Endothelial cell of umbilical vein (primary cell): ENCODE data around the gene CKB. TPM values are rescaled to one million over a fixed set of nuclear protein-coding genes. Genes with fewer than 3 reads are reported as not detected.

ENCODE experiments used
- BruUV-seq: library from RNA; stranded (reverse); fragments of 400-500 nt; replicated peaks from 2 replicates; lab custom pipeline; 2021; lab: Mats Ljungman, UMichigan
- CTCF ChIA-PET: fragments of 300-600, 350-600 bp; sonication (Branson Sonifier 250); formaldehyde crosslinking; loops from one replicate; lab custom pipeline; 2021; ENCODE audit warnings: antibody characterized with exemption, inconsistent platforms; lab: Charles Lee
- POLR2A ChIA-PET: fragments of 300-600, 350-600 bp; sonication (Branson Sonifier 250); formaldehyde crosslinking; loops from one replicate; lab custom pipeline; 2021; ENCODE audit warnings: antibody characterized with exemption, inconsistent platforms; lab: Charles Lee
- DNase-seq: peaks from one replicate; pipeline ENCODE4 v3.0.0-alpha.2; 2011; ENCODE audit warnings: low read depth, low spot score
- FAIRE-seq: peaks from 2 replicates; lab custom pipeline; 2011; peaks lifted over from hg19 to GRCh38; lab: Jason Lieb, UNC
- H2AFZ ChIP-seq: 2 replicates; pipeline ENCODE4 v1.6.0; 2012; ENCODE audit warnings: low read depth, low read length, control low read depth, inconsistent platforms
- H3K27ac ChIP-seq: 2 replicates; pipeline ENCODE4 v1.5.1; 2011; ENCODE audit warnings: low read depth, mild to moderate bottlenecking, control low read depth, low read length, moderate library complexity; ENCODE audit not compliant: insufficient read depth
- H3K27me3 ChIP-seq, 2 experiments: 2 replicates each; pipeline versions ENCODE4 v1.6.0 to v1.6.1; 2011; ENCODE audit warnings: low read length in 2 of 2, mixed read lengths in 1 of 2; ENCODE audit not compliant: control insufficient read depth in 2 of 2, insufficient read depth in 2 of 2
- H3K36me3 ChIP-seq, 2 experiments: 2 replicates in 1 of 2; 3 replicates in 1 of 2; pipeline ENCODE4 v1.5.1; 2011; ENCODE audit warnings: low read length in 2 of 2, mild to moderate bottlenecking in 1 of 2, moderate library complexity in 1 of 2; ENCODE audit not compliant: control insufficient read depth in 2 of 2, insufficient read depth in 2 of 2; ENCODE audit errors: extremely low read depth in 1 of 2
- H3K4me1 ChIP-seq: 3 replicates; pipeline ENCODE4 v1.5.1; 2011; ENCODE audit warnings: mild to moderate bottlenecking, low read length; ENCODE audit not compliant: control insufficient read depth, insufficient read depth; ENCODE audit errors: extremely low read depth
- H3K4me2 ChIP-seq: 2 replicates; pipeline ENCODE4 v1.6.1; 2011; ENCODE audit warnings: low read length, control low read depth, mixed read lengths; ENCODE audit not compliant: insufficient read depth
- H3K4me3 ChIP-seq, 3 experiments: fragments of 200-600 bp in 1 of 3; sonication (generic), shearing (Covaris generic) in 1 of 3; replicated peaks in 1 of 3; 2 replicates each; pipeline ENCODE4 v1.5.1; 2011 to 2016; ENCODE audit warnings: control low read depth in 3 of 3, low read length in 3 of 3, mild to moderate bottlenecking in 2 of 3, inconsistent platforms in 1 of 3, low read depth in 1 of 3, moderate library complexity in 1 of 3; ENCODE audit not compliant: insufficient read depth in 1 of 3
- H3K79me2 ChIP-seq: 2 replicates; pipeline ENCODE4 v1.6.0; 2012; ENCODE audit warnings: low read length, inconsistent platforms; ENCODE audit not compliant: control insufficient read depth, insufficient read depth
- H3K9ac ChIP-seq: replicated peaks from 2 replicates; pipeline ENCODE3; 2011; ENCODE audit warnings: low read length, control low read depth; ENCODE audit not compliant: insufficient read depth; ENCODE audit errors: extremely low read depth
- H3K9me1 ChIP-seq: replicated peaks from 3 replicates; pipeline ENCODE4 v1.6.0; 2011; ENCODE audit warnings: mild to moderate bottlenecking, low read length; ENCODE audit not compliant: control insufficient read depth, insufficient read depth; ENCODE audit errors: extremely low read depth
- H3K9me3 ChIP-seq: replicated peaks from 2 replicates; pipeline ENCODE4 v1.5.1; 2012; ENCODE audit warnings: low read length, inconsistent platforms; ENCODE audit not compliant: control insufficient read depth, insufficient read depth
- H4K20me1 ChIP-seq: replicated peaks from 2 replicates; pipeline ENCODE3; 2011; ENCODE audit warnings: mild to moderate bottlenecking, low read length; ENCODE audit not compliant: control insufficient read depth, insufficient read depth; ENCODE audit errors: extremely low read depth
- EZH2 ChIP-seq: IDR thresholded peaks from 2 replicates; pipeline ENCODE4 v1.6.1; 2012; ENCODE audit warnings: borderline replicate concordance, low read depth, mild to moderate bottlenecking, moderate library complexity, low read length, inconsistent platforms; ENCODE audit not compliant: severe bottlenecking
- FOS ChIP-seq: IDR thresholded peaks from 2 replicates; pipeline ENCODE4 v1.6.1; 2011; ENCODE audit warnings: mild to moderate bottlenecking, low read length, moderate library complexity, borderline replicate concordance; ENCODE audit not compliant: insufficient read depth
- GATA2 ChIP-seq: IDR thresholded peaks from 2 replicates; pipeline ENCODE4 v1.7.0; 2011; ENCODE audit warnings: low read depth, mild to moderate bottlenecking, moderate library complexity, mixed read lengths, low read length; ENCODE audit not compliant: insufficient read length, insufficient read depth
- JUN ChIP-seq: IDR thresholded peaks from 2 replicates; pipeline ENCODE4 v1.6.1; 2011; ENCODE audit warnings: borderline replicate concordance, low read depth; ENCODE audit not compliant: insufficient read length, insufficient read depth
- MAX ChIP-seq: IDR thresholded peaks from 2 replicates; pipeline ENCODE4 v1.6.1; 2011; ENCODE audit not compliant: insufficient read depth, insufficient read length
- MYC ChIP-seq: IDR thresholded peaks from one replicate; pipeline ENCODE4 v1.6.1; 2011; ENCODE audit warnings: mild to moderate bottlenecking, low read depth, low read length
- POLR2A ChIP-seq: IDR thresholded peaks from 2 replicates; pipeline ENCODE4 v1.6.1; 2012; ENCODE audit warnings: low read depth, mild to moderate bottlenecking, control low read depth, low read length
- POLR2AphosphoS5 ChIP-seq: IDR thresholded peaks from 2 replicates; pipeline ENCODE4 v1.6.1; 2012; ENCODE audit warnings: low read depth, mild to moderate bottlenecking, control low read depth, low read length, moderate library complexity; ENCODE audit not compliant: insufficient read depth
- dilution Hi-C: fragments of 300-500 bp; cut with MboI; formaldehyde crosslinking; loops from one replicate; pipeline ENCODE4 v1.15.0; 2019; ENCODE audit warnings: low sequenced_read_pairs; ENCODE audit not compliant: extremely low pct_ligation_motif_present
- intact Hi-C: fragments of 100-400 bp; cut with micrococcal nuclease; formaldehyde crosslinking; loops from one replicate; pipeline ENCODE4 v1.10.0; 2022
- polyA plus RNA-seq, 4 experiments: library from polyadenylated mRNA; depleted of rRNA in 3 of 4; stranded (reverse) in 3 of 4; unstranded in 1 of 4; fragments of >200 nt; gene quantifications; 2 replicates each; pipeline versions ENCODE4 v1.2.1 to v1.2.3, GENCODE V29; 2011 to 2012; ENCODE audit warnings: missing spikeins in 1 of 4
- total RNA-seq: library from RNA; stranded (reverse); gene quantifications from 2 replicates; pipeline ENCODE4 v1.2.3, GENCODE V29; 2021
- TF ChIP-seq, protein P1 (sequence below), 2 donors: IDR thresholded peaks; 1 replicate in 1 of 2; 2 replicates in 1 of 2; pipeline ENCODE4 v1.5.1; 2011; ENCODE audit warnings: low read length in 2 of 2, mild to moderate bottlenecking in 2 of 2, moderate library complexity in 2 of 2, control low read depth in 1 of 2, inconsistent platforms in 1 of 2, low read depth in 1 of 2; ENCODE audit not compliant: insufficient read depth in 1 of 2; ENCODE audit errors: extremely low read depth in 1 of 2

Gene CKB
- total and polyA plus RNA-seq, 2 donors (not counting 3 experiments of a cell fraction or from before 2014, with no cell fraction given), result 4.0 to 6.9 TPM

DNA sequence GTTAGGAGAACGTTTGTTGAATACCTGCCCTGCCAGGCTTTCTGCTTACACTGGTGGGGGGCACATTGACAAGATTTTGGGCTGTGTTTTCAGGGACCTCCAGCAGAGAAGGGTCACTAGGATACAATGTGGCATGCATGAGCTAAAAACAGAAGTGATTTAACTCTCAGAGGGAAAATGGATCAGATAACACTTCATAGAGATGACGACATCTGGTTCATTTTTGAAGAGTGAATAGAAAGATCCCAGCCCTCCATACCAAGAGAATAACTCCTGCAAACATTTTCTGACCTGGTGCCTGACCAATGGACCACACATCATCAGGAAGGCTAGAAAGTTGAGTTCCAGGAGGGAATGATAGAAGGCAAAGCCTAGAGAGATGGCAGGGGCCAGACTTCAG lies 33.7 kb downstream of the CKB start:
- POLR2A ChIA-PET, result no interaction called here
- no peak for TF ChIP-seq POLR2A
- TF ChIP-seq JUN, result no peak
- TF ChIP-seq MYC, result no peak
- TF ChIP-seq POLR2AphosphoS5, result no peak
- no peak for TF ChIP-seq GATA2
- TF ChIP-seq FOS, result no peak
- TF ChIP-seq, protein P1, sequence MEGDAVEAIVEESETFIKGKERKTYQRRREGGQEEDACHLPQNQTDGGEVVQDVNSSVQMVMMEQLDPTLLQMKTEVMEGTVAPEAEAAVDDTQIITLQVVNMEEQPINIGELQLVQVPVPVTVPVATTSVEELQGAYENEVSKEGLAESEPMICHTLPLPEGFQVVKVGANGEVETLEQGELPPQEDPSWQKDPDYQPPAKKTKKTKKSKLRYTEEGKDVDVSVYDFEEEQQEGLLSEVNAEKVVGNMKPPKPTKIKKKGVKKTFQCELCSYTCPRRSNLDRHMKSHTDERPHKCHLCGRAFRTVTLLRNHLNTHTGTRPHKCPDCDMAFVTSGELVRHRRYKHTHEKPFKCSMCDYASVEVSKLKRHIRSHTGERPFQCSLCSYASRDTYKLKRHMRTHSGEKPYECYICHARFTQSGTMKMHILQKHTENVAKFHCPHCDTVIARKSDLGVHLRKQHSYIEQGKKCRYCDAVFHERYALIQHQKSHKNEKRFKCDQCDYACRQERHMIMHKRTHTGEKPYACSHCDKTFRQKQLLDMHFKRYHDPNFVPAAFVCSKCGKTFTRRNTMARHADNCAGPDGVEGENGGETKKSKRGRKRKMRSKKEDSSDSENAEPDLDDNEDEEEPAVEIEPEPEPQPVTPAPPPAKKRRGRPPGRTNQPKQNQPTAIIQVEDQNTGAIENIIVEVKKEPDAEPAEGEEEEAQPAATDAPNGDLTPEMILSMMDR (IDR thresholded peaks at IDR 0.05; ENCODE audit: extremely low read depth in 1 of 2, insufficient read depth in 1 of 2, low read depth in 1 of 2, low read length in 2 of 2), result no peak
- TF ChIP-seq MAX, result no peak
- no peak for TF ChIP-seq EZH2
- Histone ChIP-seq H2AFZ (no peak overlapping the region), H4K20me1 (no peaks in the 10 kb centered on the region), H3K9me3 (no peaks in the 10 kb centered on the region), H3K27me3 (no peaks in the 10 kb centered on the region), H3K4me2 (no peak overlapping the region), H3K36me3 (peaks cover 14 to 18% of the 10 kb centered on the region in 2 experiments), H3K9me1 (no peaks in the 10 kb centered on the region), H3K79me2 (no peaks in the 10 kb centered on the region), H3K4me1 (no peaks in the 10 kb centered on the region), H3K27ac (no peak overlapping the region), H3K9ac (no peak overlapping the region), H3K4me3 (no peak overlapping the region)
- CTCF ChIA-PET, result no interaction called here
- dilution Hi-C loops, result no loop called here
- FAIRE-seq (no peak), DNase-seq (no peak)
- intact Hi-C loops, result no loop called here
- no TSS peak for BruUV-seq
